ENCODE data around the gene SYT13. TPM values are rescaled to one million over a fixed set of nuclear protein-coding genes. Genes with fewer than 3 reads are reported as not detected.
A peak's percentile ranks its signal among the peaks of the same experiment; 100 is the strongest.

Gene SYT13
- total RNA-seq, 1 donor from 2014 or later = 1.4 TPM

DNA sequence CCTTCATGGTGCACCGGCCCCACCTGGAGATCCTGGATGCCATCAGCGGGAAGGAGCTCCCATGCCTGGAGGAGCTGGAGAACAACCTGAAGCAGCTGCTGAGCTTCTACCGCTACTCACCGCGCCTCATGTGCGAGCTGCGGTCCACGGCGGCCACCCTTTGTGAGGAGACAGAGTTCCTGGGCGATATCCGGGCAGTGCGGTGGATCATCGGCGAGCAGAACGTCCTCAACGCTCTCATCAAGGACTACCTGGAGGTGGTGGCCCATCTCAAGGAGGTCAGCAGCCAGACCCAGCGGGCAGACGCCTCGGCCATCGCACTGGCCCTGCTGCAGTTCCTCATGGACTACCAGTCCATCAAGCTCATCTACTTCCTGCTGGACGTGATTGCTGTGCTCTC, 59.2 kb downstream of the SYT13 start:
- Mint-ChIP-seq H3K4me1 (ENCODE audit: unreplicated experiment) (peaks cover 3% of the 10 kb centered on the region), H3K27me3 (ENCODE audit: unreplicated experiment) (peaks cover 13% of the 10 kb centered on the region), H3K36me3 (ENCODE audit: low read depth, unreplicated experiment) (peaks cover 25% of the 10 kb centered on the region), H3K4me3 (ENCODE audit: unreplicated experiment) (no peak overlapping the region), H3K9me3 (ENCODE audit: unreplicated experiment) (no peaks in the 10 kb centered on the region), H3K27ac (ENCODE audit: unreplicated experiment) (no peak overlapping the region)
- TF ChIP-seq CTCF (IDR thresholded peaks at IDR 0.05; ENCODE audit: unreplicated experiment) = no peak
- no peak for DNase-seq (ENCODE audit: low spot score)

- no peak for TF ChIP-seq CTCF (IDR thresholded peaks at IDR 0.05; ENCODE audit: unreplicated experiment)
- Mint-ChIP-seq H3K9me3 (ENCODE audit: unreplicated experiment) (no peaks in the 10 kb centered on the region), H3K27me3 (ENCODE audit: unreplicated experiment) (peaks cover 13% of the 10 kb centered on the region), H3K4me1 (ENCODE audit: unreplicated experiment) (peaks cover 3% of the 10 kb centered on the region), H3K4me3 (ENCODE audit: unreplicated experiment) (peak overlapping the region; percentile 59), H3K27ac (ENCODE audit: unreplicated experiment) (no peak overlapping the region), H3K36me3 (ENCODE audit: low read depth, unreplicated experiment) (peaks cover 28% of the 10 kb centered on the region)
- no peak for DNase-seq (ENCODE audit: low spot score)
Measured at GRCh38 chr11:45225961-45226871, 59.9 kb downstream of the SYT13 start.

DNA sequence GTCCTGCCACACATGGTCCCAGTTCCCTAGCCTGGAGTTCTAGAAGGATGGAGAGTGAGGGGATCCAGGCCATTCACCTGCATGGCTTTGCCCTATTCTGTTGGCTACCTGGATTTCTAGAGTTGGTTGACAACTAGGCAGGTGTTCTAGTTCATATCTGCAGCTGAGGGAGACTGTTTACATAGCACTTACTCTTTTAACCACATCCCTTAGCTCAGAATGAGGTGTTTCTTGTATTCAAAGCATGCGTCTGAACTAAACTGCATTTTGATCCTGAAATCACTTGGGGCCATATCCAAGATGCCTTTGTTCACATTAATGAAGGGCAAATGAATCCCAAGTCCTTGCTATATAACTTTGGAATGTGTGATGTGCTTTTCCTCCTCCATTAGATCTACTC, 60.9 kb downstream of the SYT13 start:
- H3K4me1 Mint-ChIP-seq (ENCODE audit: unreplicated experiment) = peaks cover under 1% of the 10 kb centered on the region
- no peak overlapping the region for H3K4me3 Mint-ChIP-seq (ENCODE audit: unreplicated experiment)
- peaks cover 34% of the 10 kb centered on the region for H3K36me3 Mint-ChIP-seq (ENCODE audit: low read depth, unreplicated experiment)
- no peak for DNase-seq (ENCODE audit: low spot score)
- peaks cover 12% of the 10 kb centered on the region for H3K27me3 Mint-ChIP-seq (ENCODE audit: unreplicated experiment)
- H3K27ac Mint-ChIP-seq (ENCODE audit: unreplicated experiment) = no peak overlapping the region
- no peaks in the 10 kb centered on the region for H3K9me3 Mint-ChIP-seq (ENCODE audit: unreplicated experiment)
- no peak for TF ChIP-seq CTCF (IDR thresholded peaks at IDR 0.05; ENCODE audit: unreplicated experiment)

DNA sequence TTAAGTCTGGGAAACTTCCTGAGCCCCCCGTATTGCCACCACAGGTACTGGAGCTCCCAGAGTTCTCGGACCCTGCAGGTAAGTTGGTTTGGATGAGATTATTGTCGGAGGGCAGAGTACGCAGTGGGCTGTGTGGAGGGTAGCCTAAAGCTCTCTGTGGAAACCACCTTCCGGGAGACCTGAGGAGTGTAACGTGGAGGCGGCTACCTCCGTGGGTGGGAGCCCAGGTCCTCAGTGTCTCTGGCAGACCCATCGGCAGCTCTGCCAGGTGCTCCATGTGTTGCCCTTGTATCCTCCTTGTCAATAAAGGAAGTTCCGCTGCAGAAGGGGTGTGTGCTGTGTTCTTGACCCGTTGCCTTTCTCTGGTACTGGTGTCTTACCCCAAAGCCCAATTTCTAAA, 61.4 kb downstream of the SYT13 start:
- no peaks in the 10 kb centered on the region for H3K9me3 Mint-ChIP-seq (ENCODE audit: unreplicated experiment)
- no peak for TF ChIP-seq CTCF (IDR thresholded peaks at IDR 0.05; ENCODE audit: unreplicated experiment)
- no peak overlapping the region for H3K4me3 Mint-ChIP-seq (ENCODE audit: unreplicated experiment)
- H3K27ac Mint-ChIP-seq (ENCODE audit: unreplicated experiment) = no peak overlapping the region
- peaks cover 9% of the 10 kb centered on the region for H3K27me3 Mint-ChIP-seq (ENCODE audit: unreplicated experiment)
- no peak for DNase-seq (ENCODE audit: low spot score)
- H3K36me3 Mint-ChIP-seq (ENCODE audit: low read depth, unreplicated experiment) = peaks cover 34% of the 10 kb centered on the region
- no peaks in the 10 kb centered on the region for H3K4me1 Mint-ChIP-seq (ENCODE audit: unreplicated experiment)

DNA sequence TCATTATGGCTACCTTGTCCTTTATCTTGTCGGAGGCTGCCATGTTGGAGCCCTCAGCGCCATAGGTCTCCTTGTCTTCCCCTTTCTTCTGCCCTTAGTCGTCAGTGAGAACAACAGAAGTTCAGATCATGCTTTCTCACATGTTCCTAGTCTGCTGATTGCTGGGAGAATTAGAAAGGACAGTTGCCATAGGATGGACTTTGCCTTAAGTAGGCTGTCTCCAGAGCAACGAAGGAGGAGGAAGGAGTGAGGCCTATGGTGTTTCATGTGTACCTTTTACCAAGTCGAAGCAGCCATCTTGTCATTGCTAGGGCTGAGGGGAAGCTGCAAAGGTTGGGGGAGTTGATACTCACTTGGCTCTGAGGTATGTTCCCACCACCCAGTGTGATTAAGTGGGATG, 62.6 kb downstream of the SYT13 start:
- DNase-seq (ENCODE audit: low spot score) = no peak
- Mint-ChIP-seq H3K4me3 (ENCODE audit: unreplicated experiment) (no peak overlapping the region), H3K27me3 (ENCODE audit: unreplicated experiment) (peaks cover 9% of the 10 kb centered on the region), H3K4me1 (ENCODE audit: unreplicated experiment) (no peaks in the 10 kb centered on the region), H3K36me3 (ENCODE audit: low read depth, unreplicated experiment) (peaks cover 34% of the 10 kb centered on the region), H3K27ac (ENCODE audit: unreplicated experiment) (no peak overlapping the region), H3K9me3 (ENCODE audit: unreplicated experiment) (no peaks in the 10 kb centered on the region)
- no peak for TF ChIP-seq CTCF (IDR thresholded peaks at IDR 0.05; ENCODE audit: unreplicated experiment)
